HEK293 (cell line): ENCODE results near the gene SLC7A10.

Experiments
- FEZF1 ChIP-seq: fragments of 450-650 bp; formaldehyde crosslinking; IDR thresholded peaks from 2 replicates; pipeline ENCODE4 v1.5.1; 2016; ENCODE audit warnings: missing biosample characterization, missing genetic modification characterization
- KLF9 ChIP-seq: fragments of 450-650 bp; formaldehyde crosslinking; IDR thresholded peaks from 2 replicates; pipeline ENCODE4 v1.5.1; 2016; ENCODE audit warnings: missing biosample characterization, missing genetic modification characterization, low read depth
- MYNN ChIP-seq: fragments of 450-650 bp; formaldehyde crosslinking; IDR thresholded peaks from 2 replicates; pipeline ENCODE4 v1.5.1; 2016; ENCODE audit warnings: missing biosample characterization, missing genetic modification characterization, borderline replicate concordance
- PRDM10 ChIP-seq: fragments of 450-650 bp; formaldehyde crosslinking; IDR thresholded peaks from 2 replicates; pipeline ENCODE4 v1.5.1; 2016; ENCODE audit warnings: missing biosample characterization, missing genetic modification characterization
- REPIN1 ChIP-seq: fragments of 450-650 bp; formaldehyde crosslinking; IDR thresholded peaks from 2 replicates; pipeline ENCODE4 v1.5.1; 2017; ENCODE audit warnings: missing biosample characterization, missing genetic modification characterization, low read depth
- SP3 ChIP-seq: fragments of 450-650 bp; formaldehyde crosslinking; IDR thresholded peaks from 2 replicates; pipeline ENCODE4 v1.5.1; 2016; ENCODE audit warnings: missing biosample characterization, missing genetic modification characterization
- ZBTB21 ChIP-seq: fragments of 450-650 bp; formaldehyde crosslinking; IDR thresholded peaks from 2 replicates; pipeline ENCODE4 v1.5.1; 2017; ENCODE audit warnings: missing biosample characterization, missing genetic modification characterization
- ZBTB26 ChIP-seq: fragments of 450-650 bp; formaldehyde crosslinking; optimal IDR thresholded peaks from 2 replicates; pipeline ENCODE3; 2016; ENCODE audit warnings: missing biosample characterization, mild to moderate bottlenecking, missing genetic modification characterization
- ZFP37 ChIP-seq: fragments of 450-650 bp; formaldehyde crosslinking; IDR thresholded peaks from 2 replicates; pipeline ENCODE4 v1.5.1; 2016; ENCODE audit warnings: missing biosample characterization, missing genetic modification characterization
- ZNF140 ChIP-seq: fragments of 450-650 bp; formaldehyde crosslinking; IDR thresholded peaks from 2 replicates; pipeline ENCODE4 v1.5.1; 2016; ENCODE audit warnings: missing biosample characterization, missing genetic modification characterization
- ZNF18 ChIP-seq: fragments of 450-650 bp; formaldehyde crosslinking; IDR thresholded peaks from 2 replicates; pipeline ENCODE4 v1.5.1; 2016; ENCODE audit warnings: missing biosample characterization, missing genetic modification characterization
- ZNF184 ChIP-seq: fragments of 450-650 bp; IDR thresholded peaks from 2 replicates; pipeline ENCODE4 v1.5.1; 2018; ENCODE audit warnings: missing biosample characterization, mild to moderate bottlenecking, missing genetic modification characterization
- ZNF2 ChIP-seq: fragments of 450-650 bp; formaldehyde crosslinking; IDR thresholded peaks from 2 replicates; pipeline ENCODE4 v1.5.1; 2016; ENCODE audit warnings: missing biosample characterization, missing genetic modification characterization
- ZNF223 ChIP-seq: fragments of 450-650 bp; formaldehyde crosslinking; IDR thresholded peaks from 2 replicates; pipeline ENCODE4 v1.5.1; 2016; ENCODE audit warnings: missing biosample characterization, missing genetic modification characterization
- ZNF24 ChIP-seq: fragments of 450-650 bp; formaldehyde crosslinking; IDR thresholded peaks from 2 replicates; pipeline ENCODE4 v1.5.1; 2016; ENCODE audit warnings: missing biosample characterization, missing genetic modification characterization
- ZNF280D ChIP-seq: fragments of 450-650 bp; formaldehyde crosslinking; IDR thresholded peaks from 2 replicates; pipeline ENCODE4 v1.5.1; 2016; ENCODE audit warnings: missing biosample characterization, missing genetic modification characterization
- ZNF324 ChIP-seq: fragments of 450-650 bp; formaldehyde crosslinking; IDR thresholded peaks from 2 replicates; pipeline ENCODE4 v1.5.1; 2016; ENCODE audit warnings: missing biosample characterization, missing genetic modification characterization
- ZNF366 ChIP-seq: fragments of 450-650 bp; formaldehyde crosslinking; conservative IDR thresholded peaks from 2 replicates; pipeline ENCODE4 v1.5.1; 2016; ENCODE audit warnings: missing biosample characterization, missing genetic modification characterization
- ZNF391 ChIP-seq: fragments of 450-650 bp; formaldehyde crosslinking; IDR thresholded peaks from 2 replicates; pipeline ENCODE4 v1.5.1; 2016; ENCODE audit warnings: low read depth, missing biosample characterization, missing genetic modification characterization, borderline replicate concordance
- ZNF423 ChIP-seq: fragments of 450-650 bp; formaldehyde crosslinking; IDR thresholded peaks from 2 replicates; pipeline ENCODE4 v1.5.1; 2016; ENCODE audit warnings: missing biosample characterization, missing genetic modification characterization
- ZNF560 ChIP-seq: fragments of 450-650 bp; formaldehyde crosslinking; IDR thresholded peaks from 2 replicates; pipeline ENCODE4 v1.5.1; 2017; ENCODE audit warnings: missing biosample characterization, missing genetic modification characterization, borderline replicate concordance
- ZNF561 ChIP-seq: fragments of 450-650 bp; IDR thresholded peaks from 2 replicates; pipeline ENCODE4 v1.5.1; 2018; ENCODE audit warnings: missing biosample characterization, missing genetic modification characterization, borderline replicate concordance
- ZNF629 ChIP-seq: fragments of 450-650 bp; formaldehyde crosslinking; IDR thresholded peaks from 2 replicates; pipeline ENCODE4 v1.5.1; 2017; ENCODE audit warnings: missing biosample characterization, missing genetic modification characterization
- ZNF639 ChIP-seq: fragments of 450-650 bp; formaldehyde crosslinking; IDR thresholded peaks from 2 replicates; pipeline ENCODE4 v1.5.1; 2016; ENCODE audit warnings: missing biosample characterization, missing genetic modification characterization
- ZNF660 ChIP-seq: fragments of 450-650 bp; IDR thresholded peaks from 2 replicates; pipeline ENCODE4 v1.5.1; 2018; ENCODE audit warnings: missing biosample characterization, mild to moderate bottlenecking, missing genetic modification characterization
- ZSCAN30 ChIP-seq: fragments of 450-650 bp; IDR thresholded peaks from 2 replicates; pipeline ENCODE4 v1.5.1; 2018; ENCODE audit warnings: missing biosample characterization, mild to moderate bottlenecking, missing genetic modification characterization, moderate library complexity
- ZSCAN4 ChIP-seq: fragments of 450-650 bp; formaldehyde crosslinking; IDR thresholded peaks from 2 replicates; pipeline ENCODE4 v1.5.1; 2017; ENCODE audit warnings: missing biosample characterization, missing genetic modification characterization

The SLC7A10 gene

GRCh38 chr19:33176670-33177416 lies 48.8 kb downstream of the SLC7A10 start (continued):
- TF ChIP-seq ZSCAN30 (tag by site-specific recombination) (peak; percentile 97), ZNF560 (tag by site-specific recombination) (no peak), ZNF639 (tag by site-specific recombination) (peak; percentile 95), SP3 (tag by site-specific recombination) (peak; percentile 96), ZNF423 (tag by site-specific recombination) (no peak), ZBTB26 (peak; percentile 97), ZNF24 (tag by site-specific recombination) (peak; percentile 96), ZNF561 (tag by site-specific recombination) (peak; percentile 97), FEZF1 (tag by site-specific recombination) (no peak), KLF9 (tag by site-specific recombination) (peak; percentile 96), ZNF391 (peak; percentile 90; the same call in 1 of the 2 replicates), ZNF629 (tag by site-specific recombination) (peak; percentile 93), ZNF18 (tag by site-specific recombination) (peak; percentile 97), ZNF184 (tag by site-specific recombination) (peak; percentile 92), PRDM10 (tag by site-specific recombination) (peak; percentile 71; the same call in 1 of the 2 replicates), ZSCAN4 (tag by site-specific recombination) (no peak), ZBTB21 (peak; percentile 82; the same call in 1 of the 2 replicates), ZNF223 (tag by site-specific recombination) (peak; percentile 58; the same call in 1 of the 2 replicates), ZNF280D (tag by site-specific recombination) (0 out of 2 replicates have a peak, but pooled peaks have one; percentile 4), ZNF366 (tag by site-specific recombination) (peak; percentile 40; the same call in 1 of the 2 replicates), ZNF660 (tag by site-specific recombination) (peak; percentile 98), MYNN (tag by site-specific recombination) (peak; percentile 99), ZFP37 (tag by site-specific recombination) (0 out of 2 replicates have a peak, but pooled peaks have one; percentile 86), REPIN1 (tag by site-specific recombination) (peak; percentile 78; the same call in 1 of the 2 replicates), ZNF2 (tag by site-specific recombination) (peak; percentile 93; the same call in 1 of the 2 replicates), ZNF140 (tag by site-specific recombination) (no peak), ZNF324 (tag by site-specific recombination) (peak; percentile 98; the same call in 1 of the 2 replicates)
